DMS 273 (cell line): ENCODE data around the gene AFMID.

ENCODE experiments used
- DNase-seq: peaks from one replicate; lab custom pipeline; 2025; ENCODE audit not compliant: unreplicated experiment; lab: John Stamatoyannopoulos, UW

AFMID gene

GRCh38 chr17:78154903-78155811 is 32.0 kb upstream of the AFMID start:
- no peak for DNase-seq

GRCh38 chr17:78159575-78160158 is 27.5 kb upstream of the AFMID start:
- DNase-seq = no peak

- no peak for DNase-seq
Observed at GRCh38 chr17:78163881-78164747, 23.0 kb upstream of the AFMID start.

- no peak for DNase-seq
Observed at GRCh38 chr17:78164748-78165607, 22.2 kb upstream of the AFMID start.

- DNase-seq = no peak
Observed at GRCh38 chr17:78166416-78166815, 20.7 kb upstream of the AFMID start.

- peak; percentile 97 for DNase-seq
Observed at GRCh38 chr17:78168242-78168902, 18.8 kb upstream of the AFMID start, which contains the start of gene SYNGR2. TSS of gene SYNGR2 (plus strand) at chr17:78168581. CDS start at chr17:78168617, 36 bp downstream.

GRCh38 chr17:78168903-78169793 is 18.0 kb upstream of the AFMID start:
- peak; percentile 84 for DNase-seq

- DNase-seq = no peak
Observed at GRCh38 chr17:78170692-78171590, 16.2 kb upstream of the AFMID start.

GRCh38 chr17:78171591-78172248 is 15.4 kb upstream of the AFMID start:
- DNase-seq = peak; percentile 52

GRCh38 chr17:78172249-78173051 is 14.7 kb upstream of the AFMID start:
- DNase-seq = peak; percentile 66

GRCh38 chr17:78173097-78173715 is 14.0 kb upstream of the AFMID start:
- DNase-seq = no peak

- peak; percentile 72 for DNase-seq
Observed at GRCh38 chr17:78174346-78174869, 12.8 kb upstream of the AFMID start.

GRCh38 chr17:78174870-78175642 is 12.1 kb upstream of the AFMID start:
- DNase-seq = peak; percentile 96

GRCh38 chr17:78175643-78175981 is 11.6 kb upstream of the AFMID start:
- DNase-seq = no peak

GRCh38 chr17:78176548-78177025 is 10.6 kb upstream of the AFMID start:
- peak; percentile 89 for DNase-seq
